Measurements from ENCODE around the gene COL20A1.

GRCh38 chr20:63315240-63315689 is 22.3 kb downstream of the COL20A1 start:
- TF ChIP-seq CTCF (conservative IDR thresholded peaks at IDR 0.05; ENCODE audit: low read depth, low read length) (no peak), EZH2 (IDR thresholded peaks at IDR 0.05; ENCODE audit: low read length, unreplicated experiment) (no peak)
